ENCODE data around the gene LAMC2.

DNA sequence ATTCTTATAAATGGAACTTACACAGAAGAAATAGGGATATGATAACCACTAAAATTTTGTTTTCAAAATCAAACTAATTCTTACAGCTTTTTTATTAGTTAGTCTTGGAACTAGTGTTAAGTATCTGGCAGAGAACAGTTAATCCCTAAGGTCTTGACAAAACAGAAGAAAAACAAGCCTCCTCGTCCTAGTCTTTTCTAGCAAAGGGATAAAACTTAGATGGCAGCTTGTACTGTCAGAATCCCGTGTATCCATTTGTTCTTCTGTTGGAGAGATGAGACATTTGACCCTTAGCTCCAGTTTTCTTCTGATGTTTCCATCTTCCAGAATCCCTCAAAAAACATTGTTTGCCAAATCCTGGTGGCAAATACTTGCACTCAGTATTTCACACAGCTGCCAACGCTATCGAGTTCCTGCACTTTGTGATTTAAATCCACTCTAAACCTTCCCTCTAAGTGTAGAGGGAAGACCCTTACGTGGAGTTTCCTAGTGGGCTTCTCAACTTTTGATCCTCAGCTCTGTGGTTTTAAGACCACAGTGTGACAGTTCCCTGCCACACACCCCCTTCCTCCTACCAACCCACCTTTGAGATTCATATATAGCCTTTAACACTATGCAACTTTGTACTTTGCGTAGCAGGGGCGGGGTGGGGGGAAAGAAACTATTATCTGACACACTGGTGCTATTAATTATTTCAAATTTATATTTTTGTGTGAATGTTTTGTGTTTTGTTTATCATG, 42.3 kb upstream of the LAMC2 start:
- TF ChIP-seq, protein P1, sequence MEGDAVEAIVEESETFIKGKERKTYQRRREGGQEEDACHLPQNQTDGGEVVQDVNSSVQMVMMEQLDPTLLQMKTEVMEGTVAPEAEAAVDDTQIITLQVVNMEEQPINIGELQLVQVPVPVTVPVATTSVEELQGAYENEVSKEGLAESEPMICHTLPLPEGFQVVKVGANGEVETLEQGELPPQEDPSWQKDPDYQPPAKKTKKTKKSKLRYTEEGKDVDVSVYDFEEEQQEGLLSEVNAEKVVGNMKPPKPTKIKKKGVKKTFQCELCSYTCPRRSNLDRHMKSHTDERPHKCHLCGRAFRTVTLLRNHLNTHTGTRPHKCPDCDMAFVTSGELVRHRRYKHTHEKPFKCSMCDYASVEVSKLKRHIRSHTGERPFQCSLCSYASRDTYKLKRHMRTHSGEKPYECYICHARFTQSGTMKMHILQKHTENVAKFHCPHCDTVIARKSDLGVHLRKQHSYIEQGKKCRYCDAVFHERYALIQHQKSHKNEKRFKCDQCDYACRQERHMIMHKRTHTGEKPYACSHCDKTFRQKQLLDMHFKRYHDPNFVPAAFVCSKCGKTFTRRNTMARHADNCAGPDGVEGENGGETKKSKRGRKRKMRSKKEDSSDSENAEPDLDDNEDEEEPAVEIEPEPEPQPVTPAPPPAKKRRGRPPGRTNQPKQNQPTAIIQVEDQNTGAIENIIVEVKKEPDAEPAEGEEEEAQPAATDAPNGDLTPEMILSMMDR (conservative IDR thresholded peaks at IDR 0.05 in 1 of 2, IDR thresholded peaks at IDR 0.05 in 1 of 2; ENCODE audit: low read depth in 1 of 2, low read length in 2 of 2), result no peak
- no peak for TF ChIP-seq EZH2 (IDR thresholded peaks at IDR 0.05; ENCODE audit: low read length, missing control alignments)
